ENCODE measurements around the gene SCGB2B2.
"Not testable (repeated sequence)": the region's sequence is repeated elsewhere in the genome, so short reads cannot be mapped to it uniquely, and the experiment has no call there.

The SCGB2B2 gene

GRCh38 chr19:34668690-34669089 lies 8.3 kb downstream of the SCGB2B2 start:
- not testable (repeated sequence) for DNase-seq (ENCODE audit: low spot score)

GRCh38 chr19:34668077-34668689 lies 8.8 kb downstream of the SCGB2B2 start:
- not testable (repeated sequence) for DNase-seq (ENCODE audit: low spot score)

- no peak for DNase-seq (ENCODE audit: low spot score)
Measured at GRCh38 chr19:34667349-34668076, 9.4 kb downstream of the SCGB2B2 start.

GRCh38 chr19:34666958-34667265 lies 10.0 kb downstream of the SCGB2B2 start:
- DNase-seq (ENCODE audit: low spot score) = no peak

GRCh38 chr19:34666200-34666957 lies 10.6 kb downstream of the SCGB2B2 start:
- no peak for DNase-seq (ENCODE audit: low spot score)

- not testable (repeated sequence) for DNase-seq (ENCODE audit: low spot score)
Measured at GRCh38 chr19:34665275-34665674, 11.7 kb downstream of the SCGB2B2 start.

GRCh38 chr19:34664870-34665269 lies 12.1 kb downstream of the SCGB2B2 start:
- DNase-seq (ENCODE audit: low spot score) = no peak

- no peak for DNase-seq (ENCODE audit: low spot score)
Measured at GRCh38 chr19:34664168-34664567, 12.8 kb downstream of the SCGB2B2 start.

GRCh38 chr19:34662919-34663318 lies 14.0 kb downstream of the SCGB2B2 start:
- DNase-seq (ENCODE audit: low spot score) = no peak

- no peak for DNase-seq (ENCODE audit: low spot score)
Measured at GRCh38 chr19:34661357-34661756, 15.6 kb downstream of the SCGB2B2 start.

- no peak for DNase-seq (ENCODE audit: low spot score)
Measured at GRCh38 chr19:34655651-34656050, 21.3 kb downstream of the SCGB2B2 start.

- no peak for DNase-seq (ENCODE audit: low spot score)
Measured at GRCh38 chr19:34654796-34655195, 22.2 kb downstream of the SCGB2B2 start.

GRCh38 chr19:34651747-34652146 lies 25.2 kb downstream of the SCGB2B2 start:
- no peak for DNase-seq (ENCODE audit: low spot score)

- no peak for DNase-seq (ENCODE audit: low spot score)
Measured at GRCh38 chr19:34649886-34650543, 26.9 kb downstream of the SCGB2B2 start.

- DNase-seq (ENCODE audit: low spot score) = no peak
Measured at GRCh38 chr19:34645551-34645950, 31.4 kb downstream of the SCGB2B2 start.

GRCh38 chr19:34644991-34645461 lies 31.9 kb downstream of the SCGB2B2 start:
- DNase-seq (ENCODE audit: low spot score) = no peak

GRCh38 chr19:34642241-34642640 lies 34.7 kb downstream of the SCGB2B2 start:
- no peak for DNase-seq (ENCODE audit: low spot score)

- DNase-seq (ENCODE audit: low spot score) = no peak
Measured at GRCh38 chr19:34639491-34640085, 37.4 kb downstream of the SCGB2B2 start.

- DNase-seq (ENCODE audit: low spot score) = no peak
Measured at GRCh38 chr19:34633802-34634201, 43.2 kb downstream of the SCGB2B2 start.
